Mesenchymal stem cell (in vitro differentiated cells and primary cell): Measurements from ENCODE around the gene CELF2.

Experiments used
- DNase-seq: peaks from one replicate; pipeline ENCODE4 v3.0.0-alpha.2; 2013
- H2AFZ ChIP-seq: one replicate; pipeline ENCODE4 v1.6.1; 2013; ENCODE audit warnings: low read depth, mild to moderate bottlenecking, control low read depth, inconsistent platforms, low read length, moderate library complexity
- H2AK5ac ChIP-seq: 2 replicates; pipeline ENCODE4 v1.6.1; 2013; ENCODE audit warnings: low read length, moderate library complexity, mild to moderate bottlenecking, inconsistent platforms; ENCODE audit not compliant: severe bottlenecking
- H2BK120ac ChIP-seq: one replicate; pipeline ENCODE4 v1.6.1; 2013; ENCODE audit warnings: low read depth, mild to moderate bottlenecking, inconsistent platforms, low read length, moderate library complexity
- H2BK12ac ChIP-seq, 2 experiments: one replicate each; pipeline ENCODE4 v1.6.1; 2013; ENCODE audit warnings: inconsistent platforms in 2 of 2, low read length in 2 of 2, mild to moderate bottlenecking in 2 of 2, moderate library complexity in 2 of 2, control low read depth in 1 of 2
- H2BK15ac ChIP-seq: one replicate; pipeline ENCODE4 v1.6.1; 2013; ENCODE audit warnings: mild to moderate bottlenecking, low read depth, inconsistent platforms; ENCODE audit not compliant: poor library complexity, severe bottlenecking
- H2BK5ac ChIP-seq: 2 replicates; pipeline ENCODE4 v1.6.1; 2013; ENCODE audit warnings: low read depth, mild to moderate bottlenecking, low read length, control low read depth, inconsistent platforms; ENCODE audit not compliant: poor library complexity, severe bottlenecking
- H3K14ac ChIP-seq, 2 experiments: one replicate each; pipeline ENCODE4 v1.6.1; 2013; ENCODE audit warnings: inconsistent platforms in 2 of 2, low read length in 2 of 2, control low read depth in 1 of 2, mild to moderate bottlenecking in 1 of 2, moderate library complexity in 1 of 2
- H3K18ac ChIP-seq, 2 experiments: one replicate each; pipeline ENCODE4 v1.6.1; 2013; ENCODE audit warnings: inconsistent platforms in 2 of 2, low read length in 2 of 2, control low read depth in 1 of 2, low read depth in 1 of 2, mild to moderate bottlenecking in 1 of 2
- H3K23ac ChIP-seq, 2 experiments: one replicate each; pipeline ENCODE4 v1.6.1; 2013; ENCODE audit warnings: inconsistent platforms in 2 of 2, low read length in 2 of 2, mild to moderate bottlenecking in 2 of 2, moderate library complexity in 2 of 2, control low read depth in 1 of 2
- H3K27ac ChIP-seq: 2 replicates; pipeline ENCODE4 v1.5.1; 2013; ENCODE audit warnings: mild to moderate bottlenecking, moderate library complexity, low read length, control low read depth, inconsistent platforms; ENCODE audit not compliant: poor library complexity, severe bottlenecking
- H3K27me3 ChIP-seq, 2 experiments: 2 replicates each; pipeline versions ENCODE4 v1.6.1 to v1.7.0; 2013; ENCODE audit warnings: low read length in 2 of 2, mild to moderate bottlenecking in 2 of 2, moderate library complexity in 2 of 2, control low read depth in 1 of 2, inconsistent platforms in 1 of 2; ENCODE audit not compliant: control insufficient read depth in 1 of 2, insufficient read depth in 1 of 2
- H3K36me3 ChIP-seq, 2 experiments: 2 replicates each; pipeline versions ENCODE4 v1.6.1 to v1.7.0; 2013; ENCODE audit warnings: low read length in 2 of 2, control low read depth in 1 of 2, inconsistent platforms in 1 of 2, low read depth in 1 of 2, mild to moderate bottlenecking in 1 of 2; ENCODE audit not compliant: insufficient read depth in 2 of 2, control insufficient read depth in 1 of 2
- H3K4ac ChIP-seq, 2 experiments: one replicate each; pipeline ENCODE4 v1.6.1; 2013; ENCODE audit warnings: inconsistent platforms in 2 of 2, low read length in 2 of 2, mild to moderate bottlenecking in 2 of 2, moderate library complexity in 2 of 2, control low read depth in 1 of 2, low read depth in 1 of 2
- H3K4me1 ChIP-seq: 2 replicates; pipeline ENCODE4 v1.6.1; 2013; ENCODE audit warnings: low read depth, low read length, control low read depth; ENCODE audit not compliant: control insufficient read depth, insufficient read depth
- H3K4me2 ChIP-seq: 2 replicates; pipeline ENCODE4 v1.6.1; 2013; ENCODE audit warnings: low read length, mild to moderate bottlenecking, inconsistent platforms; ENCODE audit not compliant: poor library complexity, severe bottlenecking
- H3K4me3 ChIP-seq, 2 experiments: 2 replicates each; pipeline versions ENCODE4 v1.5.1 to v1.7.0; 2013; ENCODE audit warnings: low read length in 2 of 2, mild to moderate bottlenecking in 2 of 2, control low read depth in 1 of 2, low read depth in 1 of 2; ENCODE audit not compliant: insufficient read depth in 1 of 2
- H3K79me1 ChIP-seq: replicated peaks from 2 replicates; pipeline ENCODE4 v1.6.1; 2013; ENCODE audit warnings: mild to moderate bottlenecking, control low read depth, low read length, inconsistent platforms; ENCODE audit not compliant: poor library complexity, severe bottlenecking
- H3K9ac ChIP-seq: 2 replicates; pipeline ENCODE4 v1.7.0; 2013; ENCODE audit warnings: mild to moderate bottlenecking, low read length, moderate library complexity
- H3K9me3 ChIP-seq: 2 replicates; pipeline ENCODE4 v1.7.0; 2013; ENCODE audit warnings: mild to moderate bottlenecking, low read length; ENCODE audit not compliant: control insufficient read depth
- H4K8ac ChIP-seq: one replicate; pipeline ENCODE4 v1.6.1; 2013; ENCODE audit warnings: inconsistent platforms, mild to moderate bottlenecking, low read length, moderate library complexity
- H4K91ac ChIP-seq: one replicate; pipeline ENCODE4 v1.6.1; 2013; ENCODE audit warnings: mild to moderate bottlenecking, low read length, inconsistent platforms
- WGBS: methylation state at CpG from one replicate; pipeline ENCODE4 v1.1.7; 2013; ENCODE audit warnings: mixed read lengths; 5-methylcytosine and 5-hydroxymethylcytosine counted together

CELF2 gene

DNA sequence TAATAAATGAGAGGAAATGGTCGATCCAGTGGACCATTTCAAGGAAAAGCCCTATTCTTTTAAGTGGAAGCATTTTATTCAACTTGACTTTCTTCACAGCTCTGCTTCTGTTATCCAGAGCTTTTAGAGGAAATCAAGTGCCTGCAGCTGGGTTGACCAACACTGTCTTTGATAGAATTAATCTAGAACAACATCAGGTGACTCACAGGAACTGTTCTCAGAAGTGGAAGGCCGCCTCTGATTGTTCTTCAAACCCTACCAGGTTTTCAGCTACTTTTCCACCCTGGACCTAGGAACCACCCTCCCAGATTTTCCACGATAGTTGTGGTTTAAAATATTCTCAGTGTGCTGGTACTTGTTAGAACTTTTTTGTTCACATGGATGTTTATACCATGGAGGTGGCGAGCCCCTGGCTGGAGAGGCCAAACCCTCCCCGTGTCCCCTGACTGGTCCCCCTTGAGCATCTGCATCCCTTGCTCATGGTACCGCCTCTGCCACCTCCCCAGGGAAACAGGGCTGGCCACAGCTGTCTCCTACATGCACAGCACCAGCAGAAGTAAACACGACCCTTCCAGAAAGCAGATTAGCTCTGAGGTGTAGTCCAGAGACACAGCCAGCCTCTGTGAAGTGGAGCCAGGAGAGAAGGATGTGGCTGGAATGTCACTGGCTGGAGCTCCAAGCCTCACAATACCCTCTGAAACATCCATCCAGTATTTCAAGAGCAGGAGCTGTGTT lies 300.4 kb downstream of the CELF2 start:
- Histone ChIP-seq H2BK120ac (no peak overlapping the region), H3K14ac (no peak overlapping the region), H3K9me3 (no peaks in the 10 kb centered on the region), H4K8ac (no peak overlapping the region), H2AK5ac (no peak overlapping the region), H3K27me3 (no peaks in the 10 kb centered on the region), H3K79me1 (no peaks in the 10 kb centered on the region), H2AFZ (no peak overlapping the region), H3K23ac (no peak overlapping the region), H4K91ac (no peak overlapping the region), H3K4me3 (no peak overlapping the region), H3K4ac (no peak overlapping the region), H3K36me3 (peaks cover 47 to 95% of the 10 kb centered on the region in 2 experiments), H3K4me2 (no peak overlapping the region), H2BK12ac (no peak overlapping the region), H3K18ac (no peak overlapping the region), H3K27ac (no peak overlapping the region), H3K9ac (no peak overlapping the region), H3K4me1 (peaks cover 1% of the 10 kb centered on the region), H2BK15ac (no peak overlapping the region), H2BK5ac (no peak overlapping the region)
- DNase-seq: no peak
- 85% methylated on average over 4 of the region's 7 CpGs for WGBS

DNA sequence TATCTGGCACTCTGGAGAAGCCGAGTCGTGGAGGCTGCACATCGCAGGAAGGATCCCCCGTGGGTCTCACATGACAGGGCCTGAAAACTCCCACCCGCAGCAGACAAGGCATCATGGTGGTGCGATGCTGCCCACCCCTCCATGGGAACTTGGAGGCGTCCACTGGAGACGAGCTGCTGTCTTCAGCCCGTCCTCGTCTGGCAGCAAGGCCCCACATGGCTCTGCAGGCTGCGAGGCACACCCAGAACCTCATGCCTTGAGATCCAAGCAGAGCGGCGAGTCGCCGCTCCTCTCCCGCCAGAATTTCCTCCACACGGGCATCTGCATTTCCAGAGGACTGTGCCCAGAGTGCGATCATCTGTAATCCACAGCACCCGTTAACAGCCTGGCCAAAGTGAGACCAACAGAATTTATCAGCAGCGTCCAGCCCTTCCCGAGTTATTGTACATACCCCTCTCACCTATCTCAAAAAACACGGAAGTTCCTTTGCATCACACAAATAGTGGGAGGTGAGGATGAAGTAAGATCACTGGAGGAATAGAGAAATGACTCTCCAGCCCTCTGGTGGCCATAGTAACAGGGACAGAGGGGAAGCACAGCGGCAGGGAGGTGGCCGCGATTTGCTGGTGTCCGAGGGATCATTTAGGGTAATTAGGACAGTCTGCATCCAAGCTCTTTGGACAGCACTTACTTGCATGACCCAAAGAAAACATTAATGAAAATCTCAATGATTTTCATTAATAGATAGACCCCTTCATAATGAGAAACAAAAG lies 301.3 kb downstream of the CELF2 start:
- H3K9me3 ChIP-seq: no peaks in the 10 kb centered on the region
- DNase-seq: no peak
- 96% methylated on average over 23 of the region's 26 CpGs for WGBS
- no peak overlapping the region for H3K14ac ChIP-seq
- H2BK5ac ChIP-seq: no peak overlapping the region
- H2AFZ ChIP-seq: no peak overlapping the region
- no peak overlapping the region for H2BK120ac ChIP-seq
- no peak overlapping the region for H2AK5ac ChIP-seq
- no peak overlapping the region for H4K8ac ChIP-seq
- H2BK12ac ChIP-seq: no peak overlapping the region
- no peak overlapping the region for H3K23ac ChIP-seq
- H3K4me3 ChIP-seq: no peak overlapping the region
- peaks cover 1% of the 10 kb centered on the region for H3K4me1 ChIP-seq
- H3K27ac ChIP-seq: no peak overlapping the region
- no peak overlapping the region for H3K9ac ChIP-seq
- H4K91ac ChIP-seq: no peak overlapping the region
- H3K27me3 ChIP-seq: no peaks in the 10 kb centered on the region
- H3K18ac ChIP-seq: no peak overlapping the region
- no peak overlapping the region for H3K4ac ChIP-seq
- no peak overlapping the region for H3K4me2 ChIP-seq
- no peaks in the 10 kb centered on the region for H3K79me1 ChIP-seq
- H3K36me3 ChIP-seq: peaks cover 44 to 89% of the 10 kb centered on the region in 2 experiments
- H2BK15ac ChIP-seq: no peak overlapping the region

DNA sequence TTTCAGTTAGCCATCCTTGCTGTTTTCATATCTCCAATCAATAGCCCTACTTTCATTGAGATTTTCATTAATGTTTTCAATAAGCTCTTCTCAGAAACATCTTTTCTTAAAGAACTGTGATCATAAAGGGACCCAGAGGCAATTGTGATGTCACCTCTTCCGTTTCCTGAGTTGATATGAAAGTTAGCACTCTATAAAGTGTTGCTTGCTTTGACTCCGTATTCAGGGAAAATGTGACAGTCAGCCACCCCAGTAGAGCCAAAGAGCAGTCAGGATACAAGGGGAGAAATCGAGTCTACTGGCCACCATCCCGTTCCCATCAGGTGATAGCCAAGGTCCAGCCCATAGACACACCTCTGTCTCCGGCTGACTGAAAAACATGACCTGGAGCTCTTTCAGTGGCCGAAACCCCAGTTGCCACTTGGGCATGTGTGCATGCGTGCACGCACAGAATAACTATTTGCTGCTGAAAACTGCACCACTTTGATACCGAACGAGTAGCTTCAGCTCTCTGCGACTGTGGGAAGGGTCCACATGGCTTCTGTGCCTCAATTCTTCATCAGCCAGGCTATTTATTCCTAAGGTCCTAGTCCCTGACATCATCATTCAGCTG lies 302.4 kb downstream of the CELF2 start:
- Histone ChIP-seq H2AFZ (no peak overlapping the region), H2AK5ac (no peak overlapping the region), H3K14ac (no peak overlapping the region), H3K4ac (no peak overlapping the region), H3K79me1 (no peaks in the 10 kb centered on the region), H3K36me3 (peaks cover 41 to 86% of the 10 kb centered on the region in 2 experiments), H4K91ac (no peak overlapping the region), H3K4me3 (no peak overlapping the region), H3K27me3 (no peaks in the 10 kb centered on the region), H3K27ac (no peak overlapping the region), H3K18ac (no peak overlapping the region), H3K9me3 (no peaks in the 10 kb centered on the region), H3K4me1 (peaks cover 1% of the 10 kb centered on the region), H2BK12ac (no peak overlapping the region), H2BK5ac (no peak overlapping the region), H3K23ac (no peak overlapping the region), H2BK120ac (no peak overlapping the region), H4K8ac (no peak overlapping the region), H3K9ac (no peak overlapping the region), H3K4me2 (no peak overlapping the region), H2BK15ac (no peak overlapping the region)
- WGBS: 92% methylated on average over 11 of the region's 11 CpGs
- DNase-seq: no peak
